Parathyroid adenoma (tissue), 2 donors: Measurements from ENCODE around the gene RABL2B.

Source experiments
- H2AFZ ChIP-seq: fragments of 300-600 bp; sonication (generic); one replicate; pipeline ENCODE4 v1.7.0; 2017; ENCODE audit warnings: antibody characterized with exemption, mild to moderate bottlenecking
- H3K27ac ChIP-seq: fragments of 300-600 bp; sonication (generic); one replicate; pipeline ENCODE4 v1.7.0; 2017
- H3K27me3 ChIP-seq: fragments of 300-600 bp; sonication (generic); one replicate; pipeline ENCODE4 v1.7.0; 2017; ENCODE audit warnings: low read length; ENCODE audit not compliant: control insufficient read depth, insufficient read depth
- H3K36me3 ChIP-seq: fragments of 300-600 bp; sonication (generic); one replicate; pipeline ENCODE4 v1.7.0; 2017; ENCODE audit warnings: low read length; ENCODE audit not compliant: control insufficient read depth, insufficient read depth
- H3K4me1 ChIP-seq: fragments of 300-600 bp; sonication (generic); one replicate; pipeline ENCODE4 v1.7.0; 2017; ENCODE audit warnings: control low read depth
- H3K4me2 ChIP-seq: fragments of 300-600 bp; sonication (generic); one replicate; pipeline ENCODE4 v1.7.0; 2017; ENCODE audit warnings: low read length
- H3K4me3 ChIP-seq: fragments of 300-600 bp; sonication (generic); one replicate; pipeline ENCODE4 v1.7.0; 2017; ENCODE audit warnings: low read depth, low read length
- H3K79me2 ChIP-seq: fragments of 300-600 bp; sonication (generic); one replicate; pipeline ENCODE4 v1.7.0; 2017; ENCODE audit warnings: control low read depth
- H3K9ac ChIP-seq: fragments of 300-600 bp; sonication (generic); one replicate; pipeline ENCODE4 v1.7.0; 2017; ENCODE audit warnings: mild to moderate bottlenecking
- H3K9me3 ChIP-seq: fragments of 300-600 bp; sonication (generic); one replicate; pipeline ENCODE4 v1.7.0; 2017; ENCODE audit warnings: low read length; ENCODE audit not compliant: control insufficient read depth
- TF ChIP-seq, protein P1 (sequence below): fragments of 300-600 bp; sonication (generic); IDR thresholded peaks from one replicate; pipeline ENCODE4 v1.7.0; 2017; ENCODE audit warnings: antibody characterized with exemption, mild to moderate bottlenecking
- donor health status: primary hyperparathyroidism.

RABL2B gene

GRCh38 chr22:50729391-50730012 lies 53.9 kb downstream of the RABL2B start:
- Histone ChIP-seq H3K9ac (no peak overlapping the region), H3K79me2 (no peaks in the 10 kb centered on the region), H3K9me3 (no peaks in the 10 kb centered on the region), H3K4me1 (no peaks in the 10 kb centered on the region), H3K27me3 (no peaks in the 10 kb centered on the region), H3K4me2 (no peak overlapping the region), H2AFZ (no peak overlapping the region), H3K4me3 (no peak overlapping the region), H3K27ac (no peak overlapping the region), H3K36me3 (no peaks in the 10 kb centered on the region)
- TF ChIP-seq, protein P1, sequence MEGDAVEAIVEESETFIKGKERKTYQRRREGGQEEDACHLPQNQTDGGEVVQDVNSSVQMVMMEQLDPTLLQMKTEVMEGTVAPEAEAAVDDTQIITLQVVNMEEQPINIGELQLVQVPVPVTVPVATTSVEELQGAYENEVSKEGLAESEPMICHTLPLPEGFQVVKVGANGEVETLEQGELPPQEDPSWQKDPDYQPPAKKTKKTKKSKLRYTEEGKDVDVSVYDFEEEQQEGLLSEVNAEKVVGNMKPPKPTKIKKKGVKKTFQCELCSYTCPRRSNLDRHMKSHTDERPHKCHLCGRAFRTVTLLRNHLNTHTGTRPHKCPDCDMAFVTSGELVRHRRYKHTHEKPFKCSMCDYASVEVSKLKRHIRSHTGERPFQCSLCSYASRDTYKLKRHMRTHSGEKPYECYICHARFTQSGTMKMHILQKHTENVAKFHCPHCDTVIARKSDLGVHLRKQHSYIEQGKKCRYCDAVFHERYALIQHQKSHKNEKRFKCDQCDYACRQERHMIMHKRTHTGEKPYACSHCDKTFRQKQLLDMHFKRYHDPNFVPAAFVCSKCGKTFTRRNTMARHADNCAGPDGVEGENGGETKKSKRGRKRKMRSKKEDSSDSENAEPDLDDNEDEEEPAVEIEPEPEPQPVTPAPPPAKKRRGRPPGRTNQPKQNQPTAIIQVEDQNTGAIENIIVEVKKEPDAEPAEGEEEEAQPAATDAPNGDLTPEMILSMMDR, result no peak

GRCh38 chr22:50728523-50728931 lies 54.9 kb downstream of the RABL2B start:
- Histone ChIP-seq H3K4me2 (no peak overlapping the region), H3K9ac (no peak overlapping the region), H3K4me3 (no peak overlapping the region), H3K27me3 (no peaks in the 10 kb centered on the region), H3K79me2 (no peaks in the 10 kb centered on the region), H2AFZ (no peak overlapping the region), H3K27ac (no peak overlapping the region), H3K9me3 (no peaks in the 10 kb centered on the region), H3K36me3 (no peaks in the 10 kb centered on the region), H3K4me1 (no peaks in the 10 kb centered on the region)
- TF ChIP-seq, protein P1, result no peak

- TF ChIP-seq, protein P1, result no peak
- H3K27ac ChIP-seq, result no peak overlapping the region
- no peaks in the 10 kb centered on the region for H3K4me1 ChIP-seq
- no peak overlapping the region for H3K4me3 ChIP-seq
- no peak overlapping the region for H3K4me2 ChIP-seq
- no peak overlapping the region for H2AFZ ChIP-seq
- no peaks in the 10 kb centered on the region for H3K79me2 ChIP-seq
- no peaks in the 10 kb centered on the region for H3K9me3 ChIP-seq
- H3K9ac ChIP-seq, result no peak overlapping the region
- H3K27me3 ChIP-seq, result no peaks in the 10 kb centered on the region
- H3K36me3 ChIP-seq, result no peaks in the 10 kb centered on the region
Observed at GRCh38 chr22:50727678-50728522, 55.5 kb downstream of the RABL2B start.

- Histone ChIP-seq H3K4me3 (no peak overlapping the region), H2AFZ (no peak overlapping the region), H3K27ac (no peak overlapping the region), H3K79me2 (no peaks in the 10 kb centered on the region), H3K4me1 (no peaks in the 10 kb centered on the region), H3K9ac (no peak overlapping the region), H3K36me3 (no peaks in the 10 kb centered on the region), H3K9me3 (no peaks in the 10 kb centered on the region), H3K4me2 (no peak overlapping the region), H3K27me3 (no peaks in the 10 kb centered on the region)
- TF ChIP-seq, protein P1, result no peak
Observed at GRCh38 chr22:50726643-50727340, 56.6 kb downstream of the RABL2B start.
